B cell (primary cell): ENCODE data around the gene DYNLL2. TPM values are rescaled to one million over a fixed set of nuclear protein-coding genes. Genes with fewer than 3 reads are reported as not detected.

Experiments used
- ATAC-seq: fragments of 200-7000 bp; cut with Tn5 transposase; one replicate; pipeline ENCODE4 v1.10.0; 2021; ENCODE audit warnings: low read depth, mild to moderate bottlenecking, moderate number of reproducible peaks, moderate library complexity
- CTCF ChIA-PET: fragments of 350-600 bp; sonication (Branson Sonifier 250); formaldehyde crosslinking; loops from one replicate; lab custom pipeline; 2021; ENCODE audit warnings: antibody characterized with exemption, inconsistent platforms; lab: Charles Lee
- POLR2A ChIA-PET: fragments of 350-600 bp; sonication (Branson Sonifier 250); formaldehyde crosslinking; loops from one replicate; lab custom pipeline; 2021; ENCODE audit warnings: antibody characterized with exemption; lab: Charles Lee
- DNase-seq: peaks from one replicate; pipeline ENCODE4 v3.0.0; 2013
- H2AFZ ChIP-seq: 2 replicates; pipeline ENCODE4 v1.6.1; 2012; ENCODE audit warnings: mild to moderate bottlenecking, low read depth, low read length; ENCODE audit not compliant: insufficient read depth, poor library complexity, severe bottlenecking
- H3K27ac ChIP-seq, 2 donors: 1 replicate in 1 of 2; 2 replicates in 1 of 2; pipeline ENCODE4 v1.5.1; 2012 to 2013; ENCODE audit warnings: low read length in 2 of 2, mild to moderate bottlenecking in 2 of 2, moderate library complexity in 1 of 2
- H3K27me3 ChIP-seq, 4 experiments: fragments of 200-600 bp in 1 of 4; sonication (generic) in 1 of 4; replicated peaks in 1 of 4; 1 replicate in 2 of 4; 2 replicates in 2 of 4; pipeline versions ENCODE4 v1.6.1 to v1.7.0; 2013 to 2016; ENCODE audit warnings: low read length in 3 of 4, mild to moderate bottlenecking in 2 of 4, mixed read lengths in 1 of 4, moderate library complexity in 1 of 4; ENCODE audit not compliant: insufficient read depth in 4 of 4, control insufficient read depth in 3 of 4; ENCODE audit errors: control extremely low read depth in 1 of 4
- H3K36me3 ChIP-seq, 2 experiments: replicated peaks in 1 of 2; 1 replicate in 1 of 2; 2 replicates in 1 of 2; pipeline versions ENCODE4 v1.6.1 to v1.7.1; 2013; ENCODE audit warnings: low read length in 1 of 2; ENCODE audit not compliant: insufficient read depth in 2 of 2, control insufficient read depth in 1 of 2; ENCODE audit errors: control extremely low read depth in 1 of 2, extremely low read depth in 1 of 2
- H3K4me1 ChIP-seq, 2 donors: fragments of 200-600 bp in 1 of 2; sonication (generic) in 1 of 2; 1 replicate in 1 of 2; 2 replicates in 1 of 2; pipeline versions ENCODE4 v1.5.1 to v1.6.1; 2013 to 2017; ENCODE audit warnings: low read length in 2 of 2; ENCODE audit not compliant: control insufficient read depth in 2 of 2, insufficient read depth in 2 of 2
- H3K4me2 ChIP-seq: replicated peaks from 2 replicates; pipeline ENCODE3; 2012; ENCODE audit warnings: mild to moderate bottlenecking, low read depth, low read length; ENCODE audit not compliant: poor library complexity, severe bottlenecking
- H3K4me3 ChIP-seq, 5 experiments: fragments of 200-600 bp in 1 of 5; sonication (generic) in 1 of 5; 1 replicate in 3 of 5; 2 replicates in 2 of 5; pipeline versions ENCODE4 v1.5.1 to v1.7.0; 2011 to 2016; ENCODE audit warnings: low read length in 4 of 5, mild to moderate bottlenecking in 4 of 5, low read depth in 2 of 5, control low read depth in 1 of 5, moderate library complexity in 1 of 5; ENCODE audit not compliant: insufficient read depth in 1 of 5; ENCODE audit errors: control extremely low read depth in 1 of 5, extremely low read depth in 1 of 5
- H3K79me2 ChIP-seq: fragments of 200-600 bp; sonication (generic); one replicate; pipeline ENCODE4 v1.6.0; 2016; ENCODE audit warnings: low read length; ENCODE audit not compliant: control insufficient read depth, insufficient read depth
- H3K9ac ChIP-seq: fragments of 200-600 bp; sonication (generic); 2 replicates; pipeline ENCODE4 v1.6.1; 2017; ENCODE audit warnings: mild to moderate bottlenecking, low read length, moderate library complexity
- H3K9me3 ChIP-seq, 3 donors: one replicate each; pipeline versions ENCODE4 v1.6.1 to v1.7.1; 2013; ENCODE audit warnings: low read length in 2 of 3; ENCODE audit not compliant: control insufficient read depth in 2 of 3, insufficient read depth in 1 of 3; ENCODE audit errors: control extremely low read depth in 1 of 3
- H4K20me1 ChIP-seq: 2 replicates; pipeline ENCODE4 v1.6.0; 2012; ENCODE audit warnings: mild to moderate bottlenecking, low read length; ENCODE audit not compliant: insufficient read depth, control insufficient read depth, poor library complexity, severe bottlenecking
- H3K27ac Mint-ChIP-seq: one replicate; pipeline ENCODE4 v1.8.0; 2021; ENCODE audit warnings: mixed read lengths
- H3K27me3 Mint-ChIP-seq: one replicate; pipeline ENCODE4 v1.8.0; 2021; ENCODE audit warnings: mixed read lengths
- H3K4me1 Mint-ChIP-seq: one replicate; pipeline ENCODE4 v1.8.0; 2021; ENCODE audit warnings: mixed read lengths
- H3K4me3 Mint-ChIP-seq: one replicate; pipeline ENCODE4 v1.8.0; 2021; ENCODE audit warnings: mixed read lengths
- H3K9me3 Mint-ChIP-seq: one replicate; pipeline ENCODE4 v1.8.0; 2022; ENCODE audit warnings: mixed read lengths; ENCODE audit not compliant: insufficient read depth
- CTCF ChIP-seq: fragments of 200-600 bp; IDR thresholded peaks from one replicate; pipeline ENCODE4 v1.8.0; 2022; ENCODE audit warnings: antibody characterized with exemption, mild to moderate bottlenecking
- EZH2 ChIP-seq: IDR thresholded peaks from 2 replicates; pipeline ENCODE4 v1.6.1; 2012; ENCODE audit warnings: borderline replicate concordance, low read depth, mild to moderate bottlenecking, moderate library complexity, low read length; ENCODE audit not compliant: insufficient read depth, poor library complexity, severe bottlenecking
- WGBS: methylation state at CpG from one replicate; pipeline ENCODE4 v1.1.5; 2013; ENCODE audit warnings: missing lambda C conversion rate; ENCODE audit not compliant: insufficient coverage; 5-methylcytosine and 5-hydroxymethylcytosine counted together
- intact Hi-C: fragments of 100-400 bp; cut with micrococcal nuclease; formaldehyde crosslinking; loops from one replicate; pipeline ENCODE4 v1.10.0; 2022
- polyA plus RNA-seq: library from polyadenylated mRNA; depleted of rRNA; stranded (reverse); fragments of >200 nt; gene quantifications from 2 replicates; pipeline ENCODE4 v1.2.3, GENCODE V29; 2012
- total RNA-seq, 2 donors: library from RNA; stranded (reverse); fragments of 120-200 nt in 1 of 2; gene quantifications; 1 replicate in 1 of 2; 2 replicates in 1 of 2; pipeline versions ENCODE4 v1.2.3 to v1.2.4, GENCODE V29; 2013 to 2022

The DYNLL2 gene
- total and polyA plus RNA-seq, 2 donors (not counting 1 experiment from before 2014, with no cell fraction given) = 10.1 to 25.2 TPM

- Histone ChIP-seq H3K4me1 (no peaks in the 10 kb centered on the region), H3K4me3 (no peak overlapping the region), H3K79me2 (no peaks in the 10 kb centered on the region), H4K20me1 (no peaks in the 10 kb centered on the region), H3K27me3 (peaks cover 0 to 18% (median 5%) of the 10 kb centered on the region in 4 experiments), H3K27ac (no peak overlapping the region), H2AFZ (no peak overlapping the region), H3K4me2 (no peak overlapping the region), H3K36me3 (no peaks in the 10 kb centered on the region), H3K9ac (no peak overlapping the region), H3K9me3 (peaks cover 0 to 1% (median 0%) of the 10 kb centered on the region in 3 donors)
- ATAC-seq = no peak
- TF ChIP-seq EZH2 = no peak
- no peak for TF ChIP-seq CTCF
- POLR2A ChIA-PET = no interaction called here
- DNase-seq = no peak
- Mint-ChIP-seq H3K4me3 (no peak overlapping the region), H3K4me1 (no peaks in the 10 kb centered on the region), H3K27ac (no peak overlapping the region), H3K27me3 (peaks cover 50% of the 10 kb centered on the region), H3K9me3 (no peaks in the 10 kb centered on the region)
- 89% methylated on average over 5 of the region's 8 CpGs for WGBS
- CTCF ChIA-PET = no interaction called here
- intact Hi-C loops = no loop called here
These were observed 42.8 kb upstream of the DYNLL2 start for GRCh38 chr17:58040386-58040785.

GRCh38 chr17:58041161-58041560, 42.1 kb upstream of the DYNLL2 start:
- H3K4me3 Mint-ChIP-seq = no peak overlapping the region
- Histone ChIP-seq H3K4me3 (no peak overlapping the region), H3K4me2 (no peak overlapping the region), H3K4me1 (no peaks in the 10 kb centered on the region), H3K36me3 (no peaks in the 10 kb centered on the region), H3K27me3 (peaks cover 0 to 18% (median 5%) of the 10 kb centered on the region in 4 experiments), H3K9ac (no peak overlapping the region), H3K9me3 (peaks cover 0 to 1% (median 0%) of the 10 kb centered on the region in 3 donors), H3K27ac (no peak overlapping the region), H2AFZ (no peak overlapping the region), H4K20me1 (no peaks in the 10 kb centered on the region), H3K79me2 (no peaks in the 10 kb centered on the region)
- intact Hi-C loops = no loop called here
- DNase-seq = no peak
- no peaks in the 10 kb centered on the region for H3K9me3 Mint-ChIP-seq
- ATAC-seq = no peak
- TF ChIP-seq EZH2 (no peak), CTCF (no peak)
- peaks cover 52% of the 10 kb centered on the region for H3K27me3 Mint-ChIP-seq
- POLR2A ChIA-PET = no interaction called here
- H3K4me1 Mint-ChIP-seq = no peaks in the 10 kb centered on the region
- H3K27ac Mint-ChIP-seq = no peak overlapping the region
- 84% methylated on average over 4 of the region's 5 CpGs for WGBS
- CTCF ChIA-PET = no interaction called here
